ENCODE data around the gene PINK1.

DNA sequence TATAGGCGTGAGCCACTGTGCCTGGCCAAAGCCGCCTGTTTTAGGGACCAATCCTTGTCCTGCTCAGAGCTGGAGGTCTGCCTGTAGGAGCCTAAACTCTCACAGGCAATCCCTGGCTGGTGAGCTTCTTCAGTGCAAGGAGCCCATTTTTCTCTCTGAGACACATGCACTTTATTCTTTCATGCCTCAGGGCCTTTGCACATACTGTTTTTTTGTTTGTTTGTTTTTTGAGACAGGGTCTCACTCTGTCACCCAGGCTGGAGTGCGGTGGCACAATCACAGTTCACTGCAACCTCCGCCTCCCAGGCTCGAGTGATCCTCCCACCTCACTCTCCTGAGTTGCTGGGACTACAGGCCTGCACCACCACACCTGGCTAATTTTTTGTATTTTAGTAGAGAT is 21.6 kb upstream of the PINK1 start:
- TF ChIP-seq POLR2AphosphoS5 (IDR thresholded peaks at IDR 0.05; ENCODE audit: low read depth, low read length), result no peak
- no peak for TF ChIP-seq POLR2A (IDR thresholded peaks at IDR 0.05; ENCODE audit: low read depth, low read length)
- TF ChIP-seq TAF1 (IDR thresholded peaks at IDR 0.05; ENCODE audit: borderline replicate concordance, low read depth, low read length), result no peak
